MCF 10A (cell line): ENCODE data around the gene INAFM2. TPM values are rescaled to one million over a fixed set of nuclear protein-coding genes. Genes with fewer than 3 reads are reported as not detected.
A peak's percentile ranks its signal among the peaks of the same experiment; 100 is the strongest.

Experiments
- BruUV-seq: library from RNA; stranded (reverse); fragments of 400-500 nt; replicated peaks from 2 replicates; lab custom pipeline; 2021; lab: Mats Ljungman, UMichigan
- CTCF ChIA-PET: fragments of 300-600 bp; sonication (Branson Sonifier 250); formaldehyde crosslinking; extraction: SDS; loops from one replicate; lab custom pipeline; 2021; ENCODE audit warnings: antibody characterized with exemption, inconsistent platforms; lab: Yijun Ruan, JAX
- POLR2A ChIA-PET: fragments of 300-600, 350-650 bp; sonication (Branson Sonifier 250); formaldehyde crosslinking; extraction: SDS; loops from one replicate; lab custom pipeline; 2020; ENCODE audit warnings: antibody characterized with exemption, inconsistent platforms; lab: Yijun Ruan, JAX
- DNase-seq: peaks from one replicate; pipeline ENCODE4 v3.0.0-alpha.2; 2018; ENCODE audit not compliant: unreplicated experiment
- H3K27ac Mint-ChIP-seq: one replicate; pipeline ENCODE4 v1.8.0; 2022; ENCODE audit warnings: mild to moderate bottlenecking, low read depth, mixed read lengths; ENCODE audit not compliant: unreplicated experiment
- H3K27me3 Mint-ChIP-seq: one replicate; pipeline ENCODE4 v1.8.0; 2022; ENCODE audit warnings: mixed read lengths; ENCODE audit not compliant: insufficient read depth, unreplicated experiment
- H3K36me3 Mint-ChIP-seq: one replicate; pipeline ENCODE4 v1.8.0; 2022; ENCODE audit warnings: mild to moderate bottlenecking, moderate library complexity, mixed read lengths; ENCODE audit not compliant: insufficient read depth, unreplicated experiment
- H3K4me1 Mint-ChIP-seq: one replicate; pipeline ENCODE4 v1.8.0; 2022; ENCODE audit warnings: mixed read lengths; ENCODE audit not compliant: insufficient read depth, unreplicated experiment
- H3K4me3 Mint-ChIP-seq: one replicate; pipeline ENCODE4 v1.8.0; 2022; ENCODE audit warnings: mild to moderate bottlenecking, moderate library complexity, mixed read lengths; ENCODE audit not compliant: unreplicated experiment
- H3K9me3 Mint-ChIP-seq: one replicate; pipeline ENCODE4 v1.8.0; 2022; ENCODE audit warnings: mixed read lengths; ENCODE audit not compliant: unreplicated experiment
- intact Hi-C: fragments of 100-400 bp; cut with micrococcal nuclease; formaldehyde crosslinking; loops from 2 replicates; pipeline ENCODE4 v1.14.1; 2022
- total RNA-seq: library from RNA; stranded (reverse); gene quantifications from 2 replicates; pipeline ENCODE4 v1.2.3, GENCODE V29; 2022
- TF ChIP-seq, protein P1 (sequence below): fragments of 200-600 bp; IDR thresholded peaks from one replicate; pipeline ENCODE4 v1.8.0; 2022; ENCODE audit warnings: antibody characterized with exemption, mild to moderate bottlenecking; ENCODE audit not compliant: unreplicated experiment

The INAFM2 gene
- total RNA-seq, 1 experiment from 2014 or later = 15.7 TPM

GRCh38 chr15:40339621-40339945, 16.1 kb downstream of the INAFM2 start:
- Mint-ChIP-seq H3K36me3 (peaks cover 12% of the 10 kb centered on the region), H3K4me1 (peaks cover 47% of the 10 kb centered on the region), H3K27me3 (no peaks in the 10 kb centered on the region), H3K4me3 (peak overlapping the region; percentile 79), H3K27ac (peak overlapping the region; percentile 79), H3K9me3 (no peaks in the 10 kb centered on the region)
- intact Hi-C loops = no loop called here
- POLR2A ChIA-PET = interaction anchor here (0.8 to 6.2 kb wide), 10 partner anchors 9 to 109 kb away, joined by 3 to 62 read pairs (median 4); partner anchors contain the start of genes INAFM2 and KNSTRN
- BruUV-seq = no TSS peak
- CTCF ChIA-PET = interaction anchor here (0.6 to 12.1 kb wide), 17 partner anchors 11 to 345 kb away, joined by 3 to 179 read pairs (median 7); partner anchors contain the start of gene INAFM2
- TF ChIP-seq, protein P1, sequence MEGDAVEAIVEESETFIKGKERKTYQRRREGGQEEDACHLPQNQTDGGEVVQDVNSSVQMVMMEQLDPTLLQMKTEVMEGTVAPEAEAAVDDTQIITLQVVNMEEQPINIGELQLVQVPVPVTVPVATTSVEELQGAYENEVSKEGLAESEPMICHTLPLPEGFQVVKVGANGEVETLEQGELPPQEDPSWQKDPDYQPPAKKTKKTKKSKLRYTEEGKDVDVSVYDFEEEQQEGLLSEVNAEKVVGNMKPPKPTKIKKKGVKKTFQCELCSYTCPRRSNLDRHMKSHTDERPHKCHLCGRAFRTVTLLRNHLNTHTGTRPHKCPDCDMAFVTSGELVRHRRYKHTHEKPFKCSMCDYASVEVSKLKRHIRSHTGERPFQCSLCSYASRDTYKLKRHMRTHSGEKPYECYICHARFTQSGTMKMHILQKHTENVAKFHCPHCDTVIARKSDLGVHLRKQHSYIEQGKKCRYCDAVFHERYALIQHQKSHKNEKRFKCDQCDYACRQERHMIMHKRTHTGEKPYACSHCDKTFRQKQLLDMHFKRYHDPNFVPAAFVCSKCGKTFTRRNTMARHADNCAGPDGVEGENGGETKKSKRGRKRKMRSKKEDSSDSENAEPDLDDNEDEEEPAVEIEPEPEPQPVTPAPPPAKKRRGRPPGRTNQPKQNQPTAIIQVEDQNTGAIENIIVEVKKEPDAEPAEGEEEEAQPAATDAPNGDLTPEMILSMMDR = no peak
- peak; percentile 22 for DNase-seq

- Mint-ChIP-seq H3K36me3 (peaks cover 12% of the 10 kb centered on the region), H3K27me3 (no peaks in the 10 kb centered on the region), H3K4me1 (peaks cover 44% of the 10 kb centered on the region), H3K27ac (peak overlapping the region; percentile 79), H3K9me3 (no peaks in the 10 kb centered on the region), H3K4me3 (peak overlapping the region; percentile 79)
- TF ChIP-seq, protein P1 = no peak
- intact Hi-C loops = loop anchor here (1.0 kb wide), 1 partner anchor 28 kb away; no protein-coding TSS in a partner anchor
- peak; percentile 65 for DNase-seq
- no TSS peak for BruUV-seq
- ChIA-PET CTCF (interaction anchor here (0.6 to 12.1 kb wide), 16 partner anchors 12 to 262 kb away, joined by 3 to 179 read pairs (median 8); partner anchors contain the start of gene INAFM2), POLR2A (interaction anchor here (0.7 to 6.2 kb wide), 15 partner anchors 9 to 293 kb away, joined by 3 to 62 read pairs (median 4); partner anchors contain the start of genes INAFM2, IVD and KNSTRN)
These were observed 16.7 kb downstream of the INAFM2 start for GRCh38 chr15:40340038-40340739.

DNA sequence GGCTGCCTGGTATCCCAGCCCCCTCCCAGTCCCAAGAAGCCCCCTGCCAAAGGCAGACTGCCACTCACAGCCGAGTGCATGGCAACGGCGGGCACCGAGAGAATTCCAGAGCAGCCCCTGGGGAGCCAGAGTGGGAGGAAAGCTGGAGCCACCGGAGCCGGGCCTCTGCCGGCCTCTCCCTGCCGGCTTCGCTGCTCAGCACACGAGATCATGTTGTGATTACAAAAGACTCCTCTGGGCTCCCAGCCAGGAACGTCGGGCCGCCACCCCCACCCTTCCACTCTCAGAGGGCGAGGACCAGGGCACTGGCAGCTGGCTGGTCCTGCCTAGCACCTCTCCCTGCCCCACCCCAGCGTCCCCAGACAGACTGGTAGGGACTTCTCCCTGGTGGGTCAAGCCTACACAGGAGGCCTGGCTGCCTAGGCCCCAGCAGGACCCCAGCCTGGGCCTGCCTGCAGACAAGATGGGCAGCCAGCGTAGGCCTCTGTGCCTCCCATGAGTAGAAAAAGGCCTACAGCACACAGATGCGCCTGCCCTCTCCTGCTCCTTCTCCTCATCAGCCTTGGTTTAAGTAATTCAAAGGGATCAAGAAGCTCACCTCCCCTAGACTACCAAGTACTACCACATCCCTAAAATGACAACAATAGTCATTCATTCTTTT, 17.4 kb downstream of the INAFM2 start, which contains the start of gene CCDC9B:
CCDC9B (minus strand) TSS at position 200 of the 661 bp plus-strand sequence; CDS start at position 80, 120 bp downstream.
- Mint-ChIP-seq H3K27me3 (no peaks in the 10 kb centered on the region), H3K4me3 (peak within 1 kb of the TSS; percentile 79), H3K36me3 (peaks cover 12% of the 10 kb centered on the region), H3K9me3 (no peaks in the 10 kb centered on the region), H3K4me1 (peaks cover 46% of the 10 kb centered on the region), H3K27ac (peak within 1 kb of the TSS; percentile 79)
- intact Hi-C loops = loop anchor here (1.0 kb wide), 1 partner anchor 27 kb away; no protein-coding TSS in a partner anchor
- DNase-seq = peak; percentile 95
- POLR2A ChIA-PET = interaction anchor here (0.7 to 6.2 kb wide), 15 partner anchors 10 to 294 kb away, joined by 3 to 62 read pairs (median 4); partner anchors contain the start of genes INAFM2, IVD and KNSTRN
- BruUV-seq = no TSS peak
- CTCF ChIA-PET = interaction anchor here (0.6 to 12.1 kb wide), 15 partner anchors 13 to 282 kb away, joined by 3 to 179 read pairs (median 7); partner anchors contain the start of genes ANKRD63 and INAFM2
- TF ChIP-seq, protein P1 = no peak
